Neural crest cell (in vitro differentiated cells): ENCODE measurements around the gene EXO1. TPM values are rescaled to one million over a fixed set of nuclear protein-coding genes. Genes with fewer than 3 reads are reported as not detected.

Experiments used
- DNase-seq: peaks from one replicate; pipeline ENCODE4 v3.0.0; 2021; ENCODE audit warnings: low read depth, mixed read lengths, low spot score
- H3K27ac Mint-ChIP-seq: one replicate; pipeline ENCODE4 v1.8.0; 2021; ENCODE audit warnings: mild to moderate bottlenecking, mixed read lengths; ENCODE audit not compliant: unreplicated experiment
- H3K27me3 Mint-ChIP-seq: 2 replicates; pipeline ENCODE4 v1.8.0; 2021; ENCODE audit warnings: low read depth, mild to moderate bottlenecking, mixed read lengths
- H3K36me3 Mint-ChIP-seq: 2 replicates; pipeline ENCODE4 v1.8.0; 2021; ENCODE audit warnings: low read depth, mild to moderate bottlenecking, mixed read lengths
- H3K4me1 Mint-ChIP-seq: 2 replicates; pipeline ENCODE4 v1.8.0; 2021; ENCODE audit warnings: mixed read lengths
- H3K4me3 Mint-ChIP-seq: one replicate; pipeline ENCODE4 v1.8.0; 2021; ENCODE audit warnings: mild to moderate bottlenecking, mixed read lengths
- H3K9me3 Mint-ChIP-seq: 2 replicates; pipeline ENCODE4 v1.8.0; 2021; ENCODE audit warnings: mixed read lengths
- total RNA-seq: library from RNA; stranded (reverse); gene quantifications from 2 replicates; pipeline ENCODE4 v1.2.1, GENCODE V29; 2021
- TF ChIP-seq, protein P1 (sequence below): fragments of 200-600 bp; sonication (generic); conservative IDR thresholded peaks from 2 replicates; pipeline ENCODE4 v1.5.0; 2021; ENCODE audit warnings: antibody characterized with exemption, mild to moderate bottlenecking

Gene EXO1
- total RNA-seq, 1 donor from 2014 or later: 49.2 TPM

DNA sequence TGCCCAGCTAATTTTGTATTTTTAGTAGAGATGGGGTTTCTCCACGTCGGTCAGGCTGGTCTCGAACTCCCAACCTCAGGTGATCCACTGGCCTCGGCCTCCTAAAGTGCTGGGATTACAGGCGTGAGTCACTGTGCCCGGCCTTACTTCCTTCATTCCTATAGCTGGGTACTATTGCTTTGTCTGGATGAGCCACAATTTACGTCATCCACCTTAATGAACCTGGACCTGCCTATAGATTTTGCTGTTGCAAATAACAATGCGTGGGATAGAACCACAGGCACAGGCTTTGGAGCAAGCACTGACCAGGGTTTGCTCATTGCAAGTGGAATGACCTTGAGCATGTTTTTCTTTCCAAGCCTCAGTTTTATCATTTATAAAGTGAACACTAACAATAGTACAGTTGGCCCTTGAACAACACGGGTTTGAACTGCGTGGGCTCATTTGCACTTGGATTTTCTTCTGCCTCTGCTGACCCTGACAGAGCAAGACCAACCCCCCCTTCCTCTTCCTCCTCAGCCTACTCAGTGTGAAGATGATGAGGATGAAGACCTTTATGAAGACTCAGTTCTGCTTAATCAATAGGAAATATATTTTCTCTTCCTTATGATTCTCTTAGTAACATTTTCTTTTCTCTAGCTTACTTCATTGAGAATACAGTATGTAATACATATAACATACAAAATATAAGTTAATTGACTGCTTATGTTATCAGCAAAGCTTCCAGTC lies 76.2 kb downstream of the EXO1 start:
- DNase-seq: no peak
- no peak overlapping the region for H3K27ac Mint-ChIP-seq
- no peaks in the 10 kb centered on the region for H3K9me3 Mint-ChIP-seq
- no peaks in the 10 kb centered on the region for H3K4me1 Mint-ChIP-seq
- no peaks in the 10 kb centered on the region for H3K36me3 Mint-ChIP-seq
- TF ChIP-seq, protein P1, sequence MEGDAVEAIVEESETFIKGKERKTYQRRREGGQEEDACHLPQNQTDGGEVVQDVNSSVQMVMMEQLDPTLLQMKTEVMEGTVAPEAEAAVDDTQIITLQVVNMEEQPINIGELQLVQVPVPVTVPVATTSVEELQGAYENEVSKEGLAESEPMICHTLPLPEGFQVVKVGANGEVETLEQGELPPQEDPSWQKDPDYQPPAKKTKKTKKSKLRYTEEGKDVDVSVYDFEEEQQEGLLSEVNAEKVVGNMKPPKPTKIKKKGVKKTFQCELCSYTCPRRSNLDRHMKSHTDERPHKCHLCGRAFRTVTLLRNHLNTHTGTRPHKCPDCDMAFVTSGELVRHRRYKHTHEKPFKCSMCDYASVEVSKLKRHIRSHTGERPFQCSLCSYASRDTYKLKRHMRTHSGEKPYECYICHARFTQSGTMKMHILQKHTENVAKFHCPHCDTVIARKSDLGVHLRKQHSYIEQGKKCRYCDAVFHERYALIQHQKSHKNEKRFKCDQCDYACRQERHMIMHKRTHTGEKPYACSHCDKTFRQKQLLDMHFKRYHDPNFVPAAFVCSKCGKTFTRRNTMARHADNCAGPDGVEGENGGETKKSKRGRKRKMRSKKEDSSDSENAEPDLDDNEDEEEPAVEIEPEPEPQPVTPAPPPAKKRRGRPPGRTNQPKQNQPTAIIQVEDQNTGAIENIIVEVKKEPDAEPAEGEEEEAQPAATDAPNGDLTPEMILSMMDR: no peak
- no peak overlapping the region for H3K4me3 Mint-ChIP-seq
- H3K27me3 Mint-ChIP-seq: no peaks in the 10 kb centered on the region

DNA sequence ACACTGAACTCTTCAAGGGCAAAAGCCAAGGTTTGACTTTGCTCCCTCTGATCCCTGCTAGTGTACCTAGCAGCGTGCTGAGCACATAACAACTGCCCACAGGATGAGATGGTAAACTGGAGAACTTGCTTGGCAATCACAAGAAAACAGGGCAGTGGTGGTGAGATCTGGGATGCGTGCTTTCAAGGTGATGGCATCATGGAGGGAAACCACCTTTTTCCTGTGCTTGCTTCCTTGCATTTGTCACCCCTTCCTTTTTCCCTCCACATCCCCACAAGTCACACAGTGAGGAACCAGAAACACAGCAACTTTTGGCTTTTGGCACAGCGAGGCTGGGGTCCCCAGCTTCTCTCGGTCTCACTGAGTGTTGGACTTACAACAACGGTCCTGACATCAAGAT lies 78.1 kb downstream of the EXO1 start:
- TF ChIP-seq, protein P1: no peak
- Mint-ChIP-seq H3K27ac (no peak overlapping the region), H3K4me3 (no peak overlapping the region), H3K27me3 (no peaks in the 10 kb centered on the region), H3K4me1 (no peaks in the 10 kb centered on the region), H3K9me3 (no peaks in the 10 kb centered on the region), H3K36me3 (no peaks in the 10 kb centered on the region)
- no peak for DNase-seq

DNA sequence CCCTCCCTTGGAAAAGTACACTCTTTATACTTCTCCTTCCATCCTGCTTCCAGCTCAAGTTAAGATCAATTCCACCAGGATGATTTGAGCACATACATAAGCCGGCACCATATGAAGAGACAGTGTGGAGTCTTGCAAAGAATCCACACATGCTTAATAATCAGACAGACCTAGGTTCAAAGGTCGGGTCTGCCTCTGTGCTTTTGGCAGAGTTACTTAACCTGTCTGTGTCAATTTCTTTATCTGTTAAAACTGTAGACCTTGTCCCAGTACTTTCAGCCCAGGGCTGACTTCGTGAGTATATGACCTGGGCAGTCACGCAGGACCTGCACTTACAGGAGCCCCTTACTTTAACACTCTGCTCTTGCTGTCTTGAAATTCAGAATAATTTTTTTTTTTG lies 79.3 kb downstream of the EXO1 start:
- no peaks in the 10 kb centered on the region for H3K27me3 Mint-ChIP-seq
- H3K4me3 Mint-ChIP-seq: no peak overlapping the region
- TF ChIP-seq, protein P1: no peak
- no peaks in the 10 kb centered on the region for H3K36me3 Mint-ChIP-seq
- H3K4me1 Mint-ChIP-seq: no peaks in the 10 kb centered on the region
- DNase-seq: no peak
- H3K9me3 Mint-ChIP-seq: no peaks in the 10 kb centered on the region
- peak overlapping the region; percentile 30 for H3K27ac Mint-ChIP-seq

DNA sequence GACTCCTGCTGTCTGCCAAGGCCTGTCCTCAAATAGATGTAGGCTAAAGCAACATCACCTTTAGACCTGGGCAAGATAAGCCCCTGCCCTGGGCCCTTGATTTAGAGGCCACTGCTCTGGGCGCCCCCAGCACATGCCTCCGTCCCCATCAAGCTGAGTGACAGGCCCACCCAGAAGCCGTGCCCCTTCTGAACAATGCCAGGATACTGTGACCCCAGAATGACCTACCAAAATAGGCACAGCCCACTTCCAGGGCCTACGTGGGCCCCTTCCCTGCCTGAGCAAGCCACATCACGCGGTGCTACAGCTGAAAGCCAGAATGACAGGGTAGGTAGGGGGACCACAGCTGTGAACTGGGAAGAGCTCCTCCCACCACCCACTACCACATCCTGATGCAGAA lies 84.8 kb downstream of the EXO1 start:
- TF ChIP-seq, protein P1: no peak
- no peaks in the 10 kb centered on the region for H3K36me3 Mint-ChIP-seq
- peaks cover 12% of the 10 kb centered on the region for H3K4me1 Mint-ChIP-seq
- H3K27me3 Mint-ChIP-seq: peaks cover 5% of the 10 kb centered on the region
- no peak overlapping the region for H3K27ac Mint-ChIP-seq
- H3K4me3 Mint-ChIP-seq: no peak overlapping the region
- no peak for DNase-seq
- no peaks in the 10 kb centered on the region for H3K9me3 Mint-ChIP-seq

DNA sequence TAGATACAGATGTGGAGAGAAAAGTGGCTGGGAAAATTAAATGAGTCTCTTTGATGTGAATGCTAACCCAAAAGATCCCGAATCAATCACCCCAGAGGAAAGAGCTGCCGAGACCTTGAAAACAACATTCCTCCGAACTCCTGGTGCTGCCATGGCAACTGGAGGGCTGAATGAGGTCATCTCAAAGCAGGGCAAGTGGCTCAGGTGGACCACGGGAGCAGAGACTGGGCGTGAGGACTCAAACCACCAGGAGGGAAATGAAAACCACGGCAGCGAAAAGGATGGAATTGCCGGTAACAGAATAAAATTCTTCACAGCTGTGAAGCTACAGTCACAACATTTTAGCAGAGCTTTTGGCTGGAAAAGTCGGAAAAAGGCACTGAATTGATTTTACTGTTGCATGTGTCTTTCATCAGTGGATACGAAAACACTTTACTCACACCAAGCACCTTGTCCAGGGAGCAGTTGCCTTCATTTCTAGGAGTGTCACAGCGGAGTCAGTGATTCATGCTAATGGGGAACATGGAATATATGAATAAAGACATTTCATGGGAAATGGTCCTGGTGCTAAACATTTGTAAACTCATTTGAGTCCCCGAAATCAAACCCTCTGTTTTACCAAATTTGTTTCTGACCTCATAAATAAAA lies 86.3 kb downstream of the EXO1 start:
- peak; percentile 36 for DNase-seq
- H3K27me3 Mint-ChIP-seq: peaks cover 5% of the 10 kb centered on the region
- H3K4me1 Mint-ChIP-seq: peaks cover 12% of the 10 kb centered on the region
- peaks cover 4% of the 10 kb centered on the region for H3K36me3 Mint-ChIP-seq
- TF ChIP-seq, protein P1: no peak
- H3K27ac Mint-ChIP-seq: no peak overlapping the region
- no peaks in the 10 kb centered on the region for H3K9me3 Mint-ChIP-seq
- no peak overlapping the region for H3K4me3 Mint-ChIP-seq
